Ovary (tissue), 3 donors: Measurements from ENCODE around the gene ALK.

Source experiments
- POLR2A ChIP-seq: fragments of 450-650 bp; IDR thresholded peaks from one replicate; pipeline ENCODE4 v1.6.1; 2017; ENCODE audit warnings: antibody characterized with exemption, mild to moderate bottlenecking, moderate library complexity
- TF ChIP-seq, protein P1 (sequence below), 3 donors: fragments of 450-650 bp in 2 of 3; fragments of 200-600 bp in 1 of 3; IDR thresholded peaks; one replicate each; pipeline versions ENCODE4 v1.5.1 to v1.8.0; 2016 to 2022; ENCODE audit warnings: antibody characterized with exemption in 3 of 3, mild to moderate bottlenecking in 1 of 3
- donor health status: DM: no; HTN: no; CAD: no.

DNA sequence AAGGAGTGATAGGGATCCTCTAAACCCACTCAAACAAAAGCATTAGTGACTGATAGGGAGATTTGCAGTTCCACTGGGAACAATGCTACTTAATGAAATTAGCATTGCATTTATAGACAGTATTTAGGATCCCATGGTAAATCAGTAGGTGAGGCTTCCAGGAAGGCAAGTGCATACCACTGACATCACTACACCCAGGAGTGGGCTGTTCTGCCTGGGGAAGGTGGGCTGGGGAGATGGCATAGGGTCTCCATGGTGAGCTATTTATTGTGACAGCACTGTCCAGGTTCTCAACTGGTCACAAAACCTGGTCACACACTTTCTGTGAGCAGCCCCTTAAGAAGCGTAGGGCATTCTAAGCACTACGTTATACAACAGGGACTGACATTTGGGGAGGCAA is 262.2 kb downstream of the ALK start:
- TF ChIP-seq, protein P1, sequence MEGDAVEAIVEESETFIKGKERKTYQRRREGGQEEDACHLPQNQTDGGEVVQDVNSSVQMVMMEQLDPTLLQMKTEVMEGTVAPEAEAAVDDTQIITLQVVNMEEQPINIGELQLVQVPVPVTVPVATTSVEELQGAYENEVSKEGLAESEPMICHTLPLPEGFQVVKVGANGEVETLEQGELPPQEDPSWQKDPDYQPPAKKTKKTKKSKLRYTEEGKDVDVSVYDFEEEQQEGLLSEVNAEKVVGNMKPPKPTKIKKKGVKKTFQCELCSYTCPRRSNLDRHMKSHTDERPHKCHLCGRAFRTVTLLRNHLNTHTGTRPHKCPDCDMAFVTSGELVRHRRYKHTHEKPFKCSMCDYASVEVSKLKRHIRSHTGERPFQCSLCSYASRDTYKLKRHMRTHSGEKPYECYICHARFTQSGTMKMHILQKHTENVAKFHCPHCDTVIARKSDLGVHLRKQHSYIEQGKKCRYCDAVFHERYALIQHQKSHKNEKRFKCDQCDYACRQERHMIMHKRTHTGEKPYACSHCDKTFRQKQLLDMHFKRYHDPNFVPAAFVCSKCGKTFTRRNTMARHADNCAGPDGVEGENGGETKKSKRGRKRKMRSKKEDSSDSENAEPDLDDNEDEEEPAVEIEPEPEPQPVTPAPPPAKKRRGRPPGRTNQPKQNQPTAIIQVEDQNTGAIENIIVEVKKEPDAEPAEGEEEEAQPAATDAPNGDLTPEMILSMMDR (IDR thresholded peaks at IDR 0.05), result no peak
- no peak for TF ChIP-seq POLR2A
